ENCODE results near the gene ASNSD1.
"Not testable (repeated sequence)": the region's sequence is repeated elsewhere in the genome, so short reads cannot be mapped to it uniquely, and the experiment has no call there.

The ASNSD1 gene

GRCh38 chr2:189674374-189675112 is 13.3 kb downstream of the ASNSD1 start, which contains the start of gene ANKAR:
ANKAR (plus strand) TSS chr2:189674670; CDS start chr2:189676491, 1,821 bp downstream.
- H3K9me3 ChIP-seq (ENCODE audit: control insufficient read depth, low read depth, low read length), result no peaks in the 10 kb centered on the region
- no peaks in the 10 kb centered on the region for H3K4me1 ChIP-seq (ENCODE audit: control insufficient read depth, low read depth, low read length)
- peak within 1 kb of the TSS; percentile 79 for H3K4me3 ChIP-seq (ENCODE audit: low read length)
- peak within 1 kb of the TSS; percentile 74 for H3K9ac ChIP-seq (ENCODE audit: low read length)
- no peaks in the 10 kb centered on the region for H3K27me3 ChIP-seq (ENCODE audit: control insufficient read depth, insufficient read depth, low read length)
- peaks cover 17% of the 10 kb centered on the region for H3K36me3 ChIP-seq (ENCODE audit: control insufficient read depth, low read depth, low read length)
- H3K27ac ChIP-seq (ENCODE audit: low read length), result no peak within 1 kb of the TSS

GRCh38 chr2:189676471-189676870 is 15.2 kb downstream of the ASNSD1 start:
- no peaks in the 10 kb centered on the region for H3K4me1 ChIP-seq (ENCODE audit: control insufficient read depth, low read depth, low read length)
- H3K27me3 ChIP-seq (ENCODE audit: control insufficient read depth, insufficient read depth, low read length), result no peaks in the 10 kb centered on the region
- no peak overlapping the region for H3K4me3 ChIP-seq (ENCODE audit: low read length)
- H3K9ac ChIP-seq (ENCODE audit: low read length), result no peak overlapping the region
- no peaks in the 10 kb centered on the region for H3K9me3 ChIP-seq (ENCODE audit: control insufficient read depth, low read depth, low read length)
- no peak overlapping the region for H3K27ac ChIP-seq (ENCODE audit: low read length)
- peaks cover 5% of the 10 kb centered on the region for H3K36me3 ChIP-seq (ENCODE audit: control insufficient read depth, low read depth, low read length)

GRCh38 chr2:189679226-189679625 is 18.0 kb downstream of the ASNSD1 start:
- Histone ChIP-seq H3K36me3 (ENCODE audit: control insufficient read depth, low read depth, low read length) (no peaks in the 10 kb centered on the region), H3K27ac (ENCODE audit: low read length) (no peak overlapping the region), H3K27me3 (ENCODE audit: control insufficient read depth, insufficient read depth, low read length) (no peaks in the 10 kb centered on the region), H3K9me3 (ENCODE audit: control insufficient read depth, low read depth, low read length) (no peaks in the 10 kb centered on the region), H3K4me3 (ENCODE audit: low read length) (no peak overlapping the region), H3K4me1 (ENCODE audit: control insufficient read depth, low read depth, low read length) (no peaks in the 10 kb centered on the region), H3K9ac (ENCODE audit: low read length) (no peak overlapping the region)

- Histone ChIP-seq H3K4me1 (ENCODE audit: control insufficient read depth, low read depth, low read length) (no peaks in the 10 kb centered on the region), H3K9me3 (ENCODE audit: control insufficient read depth, low read depth, low read length) (no peaks in the 10 kb centered on the region), H3K9ac (ENCODE audit: low read length) (no peak overlapping the region), H3K4me3 (ENCODE audit: low read length) (no peak overlapping the region), H3K27ac (ENCODE audit: low read length) (no peak overlapping the region), H3K36me3 (ENCODE audit: control insufficient read depth, low read depth, low read length) (no peaks in the 10 kb centered on the region), H3K27me3 (ENCODE audit: control insufficient read depth, insufficient read depth, low read length) (no peaks in the 10 kb centered on the region)
Observed at GRCh38 chr2:189681203-189681602, 19.9 kb downstream of the ASNSD1 start.

- no peak overlapping the region for H3K4me3 ChIP-seq (ENCODE audit: low read length)
- H3K9ac ChIP-seq (ENCODE audit: low read length), result no peak overlapping the region
- H3K36me3 ChIP-seq (ENCODE audit: control insufficient read depth, low read depth, low read length), result no peaks in the 10 kb centered on the region
- no peaks in the 10 kb centered on the region for H3K9me3 ChIP-seq (ENCODE audit: control insufficient read depth, low read depth, low read length)
- no peak overlapping the region for H3K27ac ChIP-seq (ENCODE audit: low read length)
- no peaks in the 10 kb centered on the region for H3K27me3 ChIP-seq (ENCODE audit: control insufficient read depth, insufficient read depth, low read length)
- H3K4me1 ChIP-seq (ENCODE audit: control insufficient read depth, low read depth, low read length), result no peaks in the 10 kb centered on the region
Observed at GRCh38 chr2:189681903-189682302, 20.6 kb downstream of the ASNSD1 start.

- Histone ChIP-seq H3K9ac (ENCODE audit: low read length) (no peak overlapping the region), H3K4me1 (ENCODE audit: control insufficient read depth, low read depth, low read length) (no peaks in the 10 kb centered on the region), H3K27me3 (ENCODE audit: control insufficient read depth, insufficient read depth, low read length) (no peaks in the 10 kb centered on the region), H3K9me3 (ENCODE audit: control insufficient read depth, low read depth, low read length) (no peaks in the 10 kb centered on the region), H3K36me3 (ENCODE audit: control insufficient read depth, low read depth, low read length) (no peaks in the 10 kb centered on the region), H3K27ac (ENCODE audit: low read length) (no peak overlapping the region), H3K4me3 (ENCODE audit: low read length) (no peak overlapping the region)
Observed at GRCh38 chr2:189683348-189683747, 22.1 kb downstream of the ASNSD1 start.

- Histone ChIP-seq H3K9me3 (ENCODE audit: control insufficient read depth, low read depth, low read length) (no peaks in the 10 kb centered on the region), H3K27ac (ENCODE audit: low read length) (no peak overlapping the region), H3K4me1 (ENCODE audit: control insufficient read depth, low read depth, low read length) (no peaks in the 10 kb centered on the region)
Observed at GRCh38 chr2:189684811-189685210, 23.6 kb downstream of the ASNSD1 start.

GRCh38 chr2:189685540-189686229 is 24.4 kb downstream of the ASNSD1 start:
- Histone ChIP-seq H3K9ac (ENCODE audit: low read length) (no peak overlapping the region), H3K27me3 (ENCODE audit: control insufficient read depth, insufficient read depth, low read length) (no peaks in the 10 kb centered on the region), H3K27ac (ENCODE audit: low read length) (no peak overlapping the region), H3K9me3 (ENCODE audit: control insufficient read depth, low read depth, low read length) (no peaks in the 10 kb centered on the region), H3K4me3 (ENCODE audit: low read length) (no peak overlapping the region), H3K4me1 (ENCODE audit: control insufficient read depth, low read depth, low read length) (no peaks in the 10 kb centered on the region), H3K36me3 (ENCODE audit: control insufficient read depth, low read depth, low read length) (no peaks in the 10 kb centered on the region)

More at GRCh38 chr2:189684811-189685210, 23.6 kb downstream of the ASNSD1 start:
- Histone ChIP-seq H3K9ac (ENCODE audit: low read length) (no peak overlapping the region), H3K27me3 (ENCODE audit: control insufficient read depth, insufficient read depth, low read length) (no peaks in the 10 kb centered on the region), H3K36me3 (ENCODE audit: control insufficient read depth, low read depth, low read length) (no peaks in the 10 kb centered on the region), H3K4me3 (ENCODE audit: low read length) (no peak overlapping the region)

- H3K36me3 ChIP-seq (ENCODE audit: control insufficient read depth, low read depth, low read length); H3K4me3 ChIP-seq (ENCODE audit: low read length); H3K27ac ChIP-seq (ENCODE audit: low read length); H3K9ac ChIP-seq (ENCODE audit: low read length); H3K9me3 ChIP-seq (ENCODE audit: control insufficient read depth, low read depth, low read length); H3K4me1 ChIP-seq (ENCODE audit: control insufficient read depth, low read depth, low read length); H3K27me3 ChIP-seq (ENCODE audit: control insufficient read depth, insufficient read depth, low read length): not testable (repeated sequence)
Observed at GRCh38 chr2:189687796-189688195, 26.5 kb downstream of the ASNSD1 start.

- Histone ChIP-seq H3K9me3 (ENCODE audit: control insufficient read depth, low read depth, low read length) (no peaks in the 10 kb centered on the region), H3K4me1 (ENCODE audit: control insufficient read depth, low read depth, low read length) (no peaks in the 10 kb centered on the region), H3K36me3 (ENCODE audit: control insufficient read depth, low read depth, low read length) (no peaks in the 10 kb centered on the region), H3K9ac (ENCODE audit: low read length) (no peak overlapping the region), H3K27ac (ENCODE audit: low read length) (no peak overlapping the region), H3K4me3 (ENCODE audit: low read length) (no peak overlapping the region), H3K27me3 (ENCODE audit: control insufficient read depth, insufficient read depth, low read length) (no peaks in the 10 kb centered on the region)
Observed at GRCh38 chr2:189696223-189696622, 35.0 kb downstream of the ASNSD1 start.

- Histone ChIP-seq H3K27me3 (ENCODE audit: control insufficient read depth, insufficient read depth, low read length) (no peaks in the 10 kb centered on the region), H3K9me3 (ENCODE audit: control insufficient read depth, low read depth, low read length) (no peaks in the 10 kb centered on the region), H3K4me1 (ENCODE audit: control insufficient read depth, low read depth, low read length) (no peaks in the 10 kb centered on the region), H3K4me3 (ENCODE audit: low read length) (peak overlapping the region; percentile 50), H3K9ac (ENCODE audit: low read length) (no peak overlapping the region), H3K36me3 (ENCODE audit: control insufficient read depth, low read depth, low read length) (no peaks in the 10 kb centered on the region), H3K27ac (ENCODE audit: low read length) (no peak overlapping the region)
Observed at GRCh38 chr2:189698020-189698887, 37.0 kb downstream of the ASNSD1 start.
